Fibroblast of skin of left quadriceps (primary cell): ENCODE measurements around the gene GJB3.
"Not testable (repeated sequence)": the region's sequence is repeated elsewhere in the genome, so short reads cannot be mapped to it uniquely, and the experiment has no call there.

Experiments used
- DNase-seq, 2 experiments: peaks; one replicate each; pipeline ENCODE4 v3.0.0-alpha.2; 2013; ENCODE audit warnings: low read depth in 2 of 2

The GJB3 gene

DNA sequence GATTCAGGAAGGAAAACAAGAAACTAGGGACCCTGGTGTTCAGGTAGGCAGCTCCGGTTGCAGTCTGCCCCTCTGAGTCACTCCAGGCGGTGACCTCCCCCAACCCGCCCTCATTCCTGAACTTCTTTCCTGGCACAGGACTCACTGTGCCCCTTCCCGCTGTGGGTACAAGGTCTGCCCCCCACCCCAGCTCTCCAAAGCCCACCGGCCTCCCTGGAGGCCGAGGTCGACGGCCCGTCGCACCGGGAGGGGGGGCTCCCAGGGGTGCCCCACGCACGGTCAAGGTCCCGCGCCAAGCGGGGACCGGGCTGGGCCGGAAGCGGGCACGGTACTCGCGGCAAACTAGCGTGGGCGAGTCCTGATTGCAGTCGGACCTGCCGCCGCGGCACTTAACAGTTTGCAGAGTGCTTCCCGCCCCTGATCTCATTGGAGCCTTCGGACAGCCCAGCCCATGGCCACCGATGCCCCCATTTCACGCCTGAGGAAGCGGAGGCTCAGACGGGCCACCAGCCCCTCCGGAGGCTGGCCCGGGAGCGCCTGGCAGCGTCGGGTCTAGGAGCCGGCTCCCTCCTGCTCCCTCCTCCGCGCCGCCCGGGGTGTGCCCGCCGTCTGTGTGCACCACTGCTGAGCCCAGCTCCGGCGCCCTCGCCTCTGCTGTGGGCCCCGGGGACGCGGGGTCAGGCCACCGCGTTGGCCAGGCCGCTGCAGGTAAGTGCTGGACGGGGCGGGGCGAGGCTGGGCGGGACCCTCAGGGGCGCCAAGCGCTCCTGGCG is at the start of gene GJB3:
TSS of gene GJB3 (plus strand) at position 144 of the 773 bp plus-strand sequence. CDS start 3,549 bp downstream, outside the sequence.
- no peak for DNase-seq

DNA sequence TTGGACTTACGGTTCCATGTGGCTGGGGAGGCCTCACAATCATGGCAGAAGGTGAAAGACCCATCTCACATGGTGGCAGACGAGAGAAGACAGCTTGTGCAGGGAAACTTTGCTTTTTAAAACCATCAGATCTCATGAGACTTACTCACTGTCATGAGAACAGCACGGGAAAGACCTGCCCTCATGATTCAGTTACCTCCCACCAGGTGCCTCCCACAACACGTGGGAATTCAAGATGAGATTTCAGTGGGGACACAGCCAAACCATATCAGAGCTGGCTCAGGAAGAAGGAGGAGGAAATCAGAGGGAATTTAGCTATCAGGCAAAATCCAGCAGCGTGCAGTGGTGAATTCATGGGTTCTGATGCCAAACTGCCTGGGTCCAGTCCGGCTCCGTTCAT is 48.2 kb upstream of the GJB3 start:
- DNase-seq, result not testable (repeated sequence)

DNA sequence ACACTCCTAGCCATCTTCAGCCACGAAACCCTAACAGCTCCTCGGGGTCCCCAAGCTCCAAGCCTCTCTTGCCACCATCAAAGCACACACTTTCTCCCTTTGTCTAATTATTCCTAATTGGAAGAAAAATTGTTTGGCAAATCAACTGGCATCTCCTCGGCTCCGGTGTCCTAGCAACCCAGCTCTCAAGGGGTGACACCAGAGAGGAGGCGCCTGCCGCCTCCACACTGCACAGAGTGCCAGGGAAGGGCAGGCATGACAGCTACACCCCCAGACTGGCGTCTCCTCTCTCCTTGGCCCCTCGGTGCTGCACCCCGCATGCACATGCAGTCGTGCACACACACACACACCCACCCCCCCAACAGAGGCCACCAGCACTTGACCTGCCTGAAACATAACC is 44.3 kb upstream of the GJB3 start:
- DNase-seq, result no peak

DNA sequence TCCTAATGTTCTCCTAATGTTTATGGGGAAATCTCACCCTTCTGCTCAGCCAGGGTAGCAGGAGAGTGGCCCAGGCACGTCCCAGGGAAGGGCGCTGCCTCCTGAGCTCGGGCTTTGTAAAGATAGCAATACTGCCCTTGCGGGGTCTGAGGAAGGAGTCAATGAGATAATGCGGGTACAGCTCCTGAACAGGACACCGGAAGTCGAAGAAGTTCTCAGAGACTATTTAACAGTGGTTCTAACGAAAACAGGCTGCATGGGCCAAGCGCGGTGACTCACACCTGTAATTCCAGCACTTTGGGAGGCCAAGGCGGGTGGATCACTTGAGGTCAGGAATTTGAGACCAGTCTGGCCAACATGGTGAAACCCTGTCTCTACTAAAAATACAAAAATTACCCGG is 43.8 kb upstream of the GJB3 start:
- not testable (repeated sequence) for DNase-seq

GRCh38 chr1:34739613-34740012 is 41.4 kb upstream of the GJB3 start:
- no peak for DNase-seq

DNA sequence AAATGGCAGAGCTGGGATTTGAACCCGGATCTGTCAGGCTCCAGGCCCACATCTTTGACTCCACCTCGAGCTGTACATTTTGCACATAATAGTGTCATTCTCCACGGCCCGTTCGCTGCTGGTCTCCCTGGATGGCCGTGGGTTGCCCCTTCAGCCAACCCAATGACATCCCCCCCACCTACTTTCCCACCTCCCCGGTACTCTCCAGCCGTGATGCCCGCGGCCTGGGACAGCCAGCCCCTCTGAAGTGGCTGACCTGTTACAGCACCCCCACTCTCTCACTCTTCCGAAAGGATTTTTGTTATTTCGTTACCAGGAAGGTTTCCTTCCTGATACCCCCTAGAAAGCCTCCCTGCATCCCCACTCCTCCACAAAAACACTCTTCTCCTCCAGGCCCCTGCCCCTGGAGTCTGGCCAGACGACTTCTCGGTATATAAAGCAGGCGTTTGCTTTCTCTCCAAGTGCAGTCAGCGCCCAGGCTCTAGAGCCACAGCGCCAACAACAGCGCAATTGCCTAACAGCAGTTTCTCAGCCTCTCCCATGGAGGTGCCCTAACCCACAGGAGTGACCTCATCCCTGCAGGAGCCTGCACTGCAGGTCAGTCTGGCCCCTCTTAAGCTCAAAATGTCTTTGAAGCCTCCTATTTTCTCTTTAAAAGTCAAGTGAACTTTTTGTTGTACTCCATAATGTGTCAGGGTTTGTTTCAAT is 40.7 kb upstream of the GJB3 start:
- no peak for DNase-seq

- DNase-seq, result peak; percentile 10 to 14
Observed at GRCh38 chr1:34742667-34743270, 38.2 kb upstream of the GJB3 start.

DNA sequence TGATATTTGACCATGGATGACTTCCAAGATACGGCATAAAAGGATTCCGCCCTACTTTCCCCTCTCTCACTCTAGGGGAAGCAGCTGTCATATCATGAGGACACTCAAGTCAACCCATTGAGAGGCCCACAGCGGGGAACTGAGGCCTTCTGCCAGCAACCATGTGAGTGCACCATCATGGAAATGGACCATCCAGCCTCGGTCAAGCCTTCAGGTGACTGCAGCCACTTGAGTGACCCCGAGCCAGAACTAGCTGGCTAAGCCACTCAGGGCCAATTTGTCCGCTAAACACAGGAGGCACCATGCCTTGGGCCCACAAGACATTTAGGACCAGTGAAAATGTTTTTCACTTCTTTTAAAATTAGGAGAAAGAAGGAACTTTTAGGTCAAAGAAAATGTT is 37.2 kb upstream of the GJB3 start:
- no peak for DNase-seq

- DNase-seq, result no peak
Observed at GRCh38 chr1:34744851-34745250, 36.2 kb upstream of the GJB3 start.

DNA sequence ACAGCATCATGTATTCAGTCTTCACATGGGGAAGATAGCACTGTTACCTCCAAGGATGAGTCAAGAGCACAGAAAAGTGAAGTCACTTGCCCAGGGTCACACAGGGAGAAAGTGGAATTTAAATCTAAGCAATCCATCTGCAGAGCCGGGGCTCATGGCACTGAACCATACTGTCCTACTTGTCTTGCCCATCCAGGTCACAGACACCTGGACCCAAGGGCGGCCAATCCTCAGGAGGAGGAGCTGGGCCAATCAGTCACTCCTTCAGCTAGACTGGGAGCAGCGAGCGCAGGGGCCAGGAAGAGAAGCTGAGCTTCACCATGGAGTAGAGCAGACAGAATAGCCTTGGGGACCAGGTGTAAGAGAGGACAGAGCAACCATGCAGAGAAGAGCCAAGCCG is 35.3 kb upstream of the GJB3 start:
- no peak for DNase-seq

DNA sequence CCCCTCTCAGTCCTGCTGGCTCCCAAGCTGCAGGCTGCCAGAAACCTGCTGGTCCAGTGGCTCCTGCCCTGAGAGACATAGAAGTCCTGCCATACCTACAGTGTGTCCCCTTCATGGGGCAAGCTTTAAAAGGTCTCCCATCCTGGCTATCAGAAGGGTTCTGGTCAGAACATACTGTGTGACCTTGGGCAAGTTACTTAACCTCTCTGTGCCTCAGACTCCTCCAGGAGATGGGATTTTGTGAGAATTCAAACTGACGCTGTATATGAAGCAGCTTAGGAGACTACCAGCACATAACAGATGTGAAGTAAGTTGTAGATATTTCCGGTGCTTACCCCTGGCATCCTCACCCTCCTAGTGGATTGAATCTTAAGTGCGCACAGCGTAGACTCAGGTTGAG is 34.9 kb upstream of the GJB3 start:
- DNase-seq, result no peak

GRCh38 chr1:34746785-34747637 is 34.0 kb upstream of the GJB3 start:
- no peak for DNase-seq

- DNase-seq, result no peak
Observed at GRCh38 chr1:34747638-34747941, 33.4 kb upstream of the GJB3 start.

DNA sequence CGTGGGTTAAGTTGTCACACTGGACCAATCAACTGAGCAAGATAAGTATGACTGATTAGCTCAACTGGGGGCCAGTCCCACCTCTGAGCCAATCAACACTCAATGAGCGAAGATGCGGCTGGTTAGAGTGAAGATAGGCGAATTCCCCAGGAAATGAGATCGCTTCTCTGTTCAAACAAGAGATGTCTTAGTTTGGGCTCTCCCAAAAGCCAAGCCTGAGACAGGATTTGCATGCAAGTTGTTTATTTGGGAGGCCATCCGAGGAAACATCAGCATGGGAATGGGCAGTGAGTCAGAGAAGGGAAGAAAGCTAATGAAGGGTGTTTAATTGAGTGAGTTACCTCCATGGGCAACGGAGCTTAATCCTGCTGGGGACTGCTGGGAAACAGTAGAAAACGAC is 31.0 kb upstream of the GJB3 start:
- no peak for DNase-seq

- no peak for DNase-seq
Observed at GRCh38 chr1:34750610-34751009, 30.4 kb upstream of the GJB3 start.

GRCh38 chr1:34753163-34753562 is 27.9 kb upstream of the GJB3 start:
- DNase-seq, result no peak

GRCh38 chr1:34754964-34755637 is 25.9 kb upstream of the GJB3 start, which contains the start of gene GJB5:
Gene GJB5 (plus strand): TSS chr1:34755047. CDS start chr1:34757331, 2,284 bp downstream.
- no peak for DNase-seq

DNA sequence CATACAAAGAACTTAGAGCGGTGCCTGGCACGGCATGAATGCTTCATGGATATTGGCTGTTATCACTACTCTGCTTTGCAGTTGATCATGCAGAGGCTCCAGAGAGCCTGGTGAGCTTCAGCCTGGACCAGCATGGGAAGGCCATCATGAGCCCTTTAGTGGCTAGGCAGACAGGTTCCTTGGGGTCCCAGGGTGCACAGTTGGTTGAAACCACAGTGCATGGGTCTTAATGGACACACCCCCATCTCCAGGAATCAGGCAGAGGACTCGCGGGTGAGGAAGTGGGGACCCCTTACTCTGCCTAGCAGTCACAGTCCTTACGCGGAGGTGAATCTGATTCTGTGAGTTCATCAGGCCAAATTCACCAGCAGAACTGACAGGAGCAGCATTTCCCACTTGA is 25.1 kb upstream of the GJB3 start:
- DNase-seq, result no peak

GRCh38 chr1:34757386-34757785 is 23.6 kb upstream of the GJB3 start:
- no peak for DNase-seq

GRCh38 chr1:34758751-34759150 is 22.3 kb upstream of the GJB3 start:
- no peak for DNase-seq
